ENCODE data around the gene ANKMY1. TPM values are rescaled to one million over a fixed set of nuclear protein-coding genes. Genes with fewer than 3 reads are reported as not detected.

Gene ANKMY1
- total and polyA plus RNA-seq, 2 of the 8 experiments (the other 6 are each of a cell fraction or from before 2014, with no cell fraction given): 4.5 to 4.8 TPM

- H3K79me2 ChIP-seq (ENCODE audit: control insufficient read depth in 1 of 2, insufficient read depth in 2 of 2, low read length in 2 of 2): peaks cover 4 to 28% of the 10 kb centered on the region in 2 experiments; a peak in 3 of 4 replicates
These were observed 25.0 kb upstream of the ANKMY1 start for GRCh38 chr2:240582781-240583180.

More at GRCh38 chr2:240582781-240583180, 25.0 kb upstream of the ANKMY1 start:
- Histone ChIP-seq H4K5ac (ENCODE audit: insufficient read length, low read depth, low read length) (no peak overlapping the region), H3K36me3 (ENCODE audit: control insufficient read depth in 2 of 4, insufficient read depth in 4 of 4, low read length in 3 of 4) (no peaks in the 10 kb centered on the region), H3K4ac (replicated peaks; ENCODE audit: insufficient read length, low read depth, low read length) (no peak overlapping the region), H3K79me1 (ENCODE audit: low read depth, low read length) (peaks cover 8% of the 10 kb centered on the region), H4K8ac (ENCODE audit: extremely low read depth, insufficient read depth, low read length) (no peak overlapping the region), H3K9me3 (ENCODE audit: insufficient read depth in 2 of 2, low read depth in 1 of 2, low read length in 1 of 2) (no peaks in the 10 kb centered on the region), H3K27ac (ENCODE audit: low read depth, low read length) (no peak overlapping the region), H3K23me2 (ENCODE audit: low read depth, low read length) (peaks cover 10% of the 10 kb centered on the region; the same call in 1 of the 2 replicates), H2AK5ac (ENCODE audit: low read depth, low read length) (no peak overlapping the region), H2BK120ac (replicated peaks; ENCODE audit: low read depth, low read length) (no peak overlapping the region), H3K4me1 (replicated peaks in 1 of 4; ENCODE audit: control insufficient read depth in 3 of 4, insufficient read depth in 4 of 4, low read length in 3 of 4) (peaks cover 0 to 19% (median 7%) of the 10 kb centered on the region in 4 experiments; a peak in 6 of 7 replicates), H3K18ac (ENCODE audit: extremely low read depth, low read length) (no peak overlapping the region), H4K91ac (replicated peaks; ENCODE audit: insufficient read length, low read length) (no peak overlapping the region), H3K4me2 (ENCODE audit: insufficient read depth in 1 of 2, low read depth in 2 of 2, low read length in 2 of 2) (no peak overlapping the region), H3K56ac (replicated peaks; ENCODE audit: insufficient read length, low read depth, low read length) (no peak overlapping the region), H2AFZ (ENCODE audit: low read length) (no peak overlapping the region), H2BK20ac (ENCODE audit: low read length) (no peak overlapping the region), H3K9ac (replicated peaks in 1 of 4; ENCODE audit: extremely low read depth in 1 of 4, low read depth in 3 of 4, low read length in 3 of 4) (no peak overlapping the region), H3K27me3 (replicated peaks in 1 of 4; ENCODE audit: control insufficient read depth in 3 of 4, extremely low read depth in 1 of 4, insufficient read depth in 3 of 4, low read length in 3 of 4) (no peaks in the 10 kb centered on the region), H2BK5ac (ENCODE audit: low read depth, low read length) (no peak overlapping the region), H2BK15ac (ENCODE audit: low read length) (no peak overlapping the region), H3K23ac (ENCODE audit: insufficient read length) (no peak overlapping the region), H3K4me3 (ENCODE audit: extremely low read depth in 1 of 4, insufficient read depth in 2 of 4, low read depth in 3 of 4, low read length in 4 of 4) (no peak overlapping the region), H2BK12ac (ENCODE audit: low read depth, low read length) (no peak overlapping the region), H3K14ac (ENCODE audit: insufficient read length) (no peak overlapping the region), H4K20me1 (replicated peaks in 1 of 2; ENCODE audit: control insufficient read depth in 1 of 2, insufficient read depth in 2 of 2, low read length in 2 of 2) (peaks cover 11 to 26% of the 10 kb centered on the region in 2 experiments)
- DNase-seq (ENCODE audit: low read depth in 1 of 2, low spot score in 2 of 2): no peak
- ChIA-PET CTCF (ENCODE audit: partially characterized antibody) (interaction anchor here (2.0 to 4.8 kb wide), 2 partner anchors 13 to 17 kb away, joined by 4 to 37 read pairs; no protein-coding TSS in a partner anchor), POLR2A (ENCODE audit: partially characterized antibody) (interaction anchor here (1.2 kb wide), 1 partner anchor 10 kb away, joined by 4 read pairs; no protein-coding TSS in a partner anchor)
- TF ChIP-seq NANOG (IDR thresholded peaks at IDR 0.05; ENCODE audit: insufficient read depth, low read depth, low read length, poor library complexity, severe bottlenecking) (no peak), JUN (IDR thresholded peaks at IDR 0.05; ENCODE audit: low read depth, low read length) (no peak), ZNF274 (IDR thresholded peaks at IDR 0.05; ENCODE audit: borderline replicate concordance, extremely low read depth, low read length) (no peak), PHF8 (conservative IDR thresholded peaks at IDR 0.05; ENCODE audit: low read depth, low read length) (no peak), SIRT6 (IDR thresholded peaks at IDR 0.05; ENCODE audit: low read length) (no peak)
- no peak for FAIRE-seq
- WGBS, 2 experiments (ENCODE audit: extremely low coverage in 1 of 2, insufficient coverage in 1 of 2, insufficient read length in 1 of 2, insufficient replicate concordance in 2 of 2, low coverage in 1 of 2, low lambda C conversion rate in 2 of 2, missing lambda C conversion rate in 1 of 2): 89% methylated on average over 3 of the region's 3 CpGs; no CpG with 5 or more reads in 1 of the 2 experiments
